Upper lobe of right lung (tissue), 1 donor: ENCODE results near the gene CDS2. TPM values are rescaled to one million over a fixed set of nuclear protein-coding genes. Genes with fewer than 3 reads are reported as not detected.

Experiments used
- ATAC-seq: fragments of 200-7000 bp; cut with Tn5 transposase; one replicate; pipeline ENCODE4 v1.9.1; 2020; ENCODE audit warnings: mild to moderate bottlenecking, moderate library complexity
- DNase-seq: peaks from one replicate; pipeline ENCODE4 v3.0.0-alpha.2; 2020
- H3K27ac ChIP-seq: fragments of 200-600 bp; one replicate; pipeline ENCODE4 v1.8.0; 2022
- H3K27me3 ChIP-seq: fragments of 200-600 bp; one replicate; pipeline ENCODE4 v1.8.0; 2022; ENCODE audit warnings: mild to moderate bottlenecking
- H3K36me3 ChIP-seq: fragments of 200-600 bp; one replicate; pipeline ENCODE4 v1.8.0; 2022
- H3K4me1 ChIP-seq: fragments of 200-600 bp; one replicate; pipeline ENCODE4 v1.8.0; 2022
- H3K4me3 ChIP-seq: fragments of 200-600 bp; one replicate; pipeline ENCODE4 v1.8.0; 2022; ENCODE audit warnings: mild to moderate bottlenecking
- H3K9me3 ChIP-seq: fragments of 200-600 bp; one replicate; pipeline ENCODE4 v1.8.0; 2022
- CTCF ChIP-seq: fragments of 200-600 bp; IDR thresholded peaks from one replicate; pipeline ENCODE4 v1.8.0; 2022; ENCODE audit warnings: antibody characterized with exemption
- intact Hi-C: fragments of 100-400 bp; cut with DNase I; formaldehyde crosslinking; loops from one replicate; pipeline ENCODE4 v1.11.0; 2022
- total RNA-seq: library from RNA; stranded (reverse); fragmentation: NEBNext Ultra II Directional; extraction: Animal tissue kit (Norgen Biotek cat#: 25700); gene quantifications from one replicate; pipeline ENCODE4 v1.2.1, GENCODE V29; 2021
- donor health status: DM: no; HTN: yes; CAD: no; lungs with severe emphysema.

Gene CDS2
- total RNA-seq, 1 donor from 2014 or later, result 65.0 TPM

GRCh38 chr20:5088688-5089087 is 38.1 kb upstream of the CDS2 start:
- Histone ChIP-seq H3K36me3 (peaks cover 4% of the 10 kb centered on the region), H3K4me3 (no peak overlapping the region), H3K27me3 (no peaks in the 10 kb centered on the region), H3K9me3 (no peaks in the 10 kb centered on the region), H3K4me1 (peaks cover 6% of the 10 kb centered on the region), H3K27ac (no peak overlapping the region)
- ATAC-seq, result no peak
- intact Hi-C loops, result no loop called here
- DNase-seq, result no peak
- no peak for TF ChIP-seq CTCF

- Histone ChIP-seq H3K27me3 (no peaks in the 10 kb centered on the region), H3K9me3 (no peaks in the 10 kb centered on the region), H3K36me3 (peaks cover 4% of the 10 kb centered on the region), H3K27ac (peak overlapping the region; percentile 76), H3K4me3 (no peak overlapping the region), H3K4me1 (peaks cover 6% of the 10 kb centered on the region)
- intact Hi-C loops, result no loop called here
- DNase-seq, result no peak
- no peak for TF ChIP-seq CTCF
- peak; percentile 93 for ATAC-seq
Observed at GRCh38 chr20:5090191-5090590, 36.6 kb upstream of the CDS2 start.

GRCh38 chr20:5091902-5092301 is 34.9 kb upstream of the CDS2 start:
- ATAC-seq (no peak), DNase-seq (no peak)
- no peaks in the 10 kb centered on the region for H3K9me3 ChIP-seq
- TF ChIP-seq CTCF, result no peak
- no peak overlapping the region for H3K27ac ChIP-seq
- no peaks in the 10 kb centered on the region for H3K27me3 ChIP-seq
- H3K4me3 ChIP-seq, result no peak overlapping the region
- intact Hi-C loops, result no loop called here
- peaks cover 10% of the 10 kb centered on the region for H3K36me3 ChIP-seq
- peaks cover 6% of the 10 kb centered on the region for H3K4me1 ChIP-seq

GRCh38 chr20:5092765-5093339 is 34.0 kb upstream of the CDS2 start:
- H3K4me3 ChIP-seq, result no peak overlapping the region
- peaks cover 6% of the 10 kb centered on the region for H3K4me1 ChIP-seq
- no peaks in the 10 kb centered on the region for H3K27me3 ChIP-seq
- H3K36me3 ChIP-seq, result peaks cover 14% of the 10 kb centered on the region
- TF ChIP-seq CTCF, result no peak
- no peak for DNase-seq
- intact Hi-C loops, result no loop called here
- no peak for ATAC-seq
- H3K9me3 ChIP-seq, result no peaks in the 10 kb centered on the region
- no peak overlapping the region for H3K27ac ChIP-seq

- DNase-seq (no peak), ATAC-seq (no peak)
- H3K4me3 ChIP-seq, result no peak overlapping the region
- no peak overlapping the region for H3K27ac ChIP-seq
- no peaks in the 10 kb centered on the region for H3K4me1 ChIP-seq
- intact Hi-C loops, result no loop called here
- no peak for TF ChIP-seq CTCF
- H3K27me3 ChIP-seq, result no peaks in the 10 kb centered on the region
- H3K9me3 ChIP-seq, result no peaks in the 10 kb centered on the region
- peaks cover 27% of the 10 kb centered on the region for H3K36me3 ChIP-seq
Observed at GRCh38 chr20:5095454-5095853, 31.4 kb upstream of the CDS2 start.

GRCh38 chr20:5095931-5096330 is 30.9 kb upstream of the CDS2 start:
- no peak overlapping the region for H3K4me3 ChIP-seq
- ATAC-seq, result no peak
- H3K27ac ChIP-seq, result no peak overlapping the region
- no peaks in the 10 kb centered on the region for H3K4me1 ChIP-seq
- no peak for DNase-seq
- H3K36me3 ChIP-seq, result peaks cover 31% of the 10 kb centered on the region
- H3K27me3 ChIP-seq, result no peaks in the 10 kb centered on the region
- intact Hi-C loops, result no loop called here
- no peaks in the 10 kb centered on the region for H3K9me3 ChIP-seq
- no peak for TF ChIP-seq CTCF
